Stimulated activated CD8-positive, alpha-beta memory T cell treated with anti-CD3 and anti-CD28 coated beads, Interleukin-2, amount 100 ng/mL, for 48 hours (primary cell): ENCODE results near the gene HMGN1.

Experiments used
- DNase-seq, 2 donors: peaks; one replicate each; pipeline ENCODE4 v3.0.0-alpha.2; 2020; ENCODE audit warnings: low read depth in 2 of 2

The HMGN1 gene

GRCh38 chr21:39334611-39335010 lies 14.3 kb downstream of the HMGN1 start:
- no peak for DNase-seq

- no peak for DNase-seq
These were observed 16.7 kb downstream of the HMGN1 start for GRCh38 chr21:39332175-39332574.

- DNase-seq, result no peak
These were observed 18.9 kb downstream of the HMGN1 start for GRCh38 chr21:39330001-39330400.

GRCh38 chr21:39327727-39328126 lies 21.2 kb downstream of the HMGN1 start:
- DNase-seq, result no peak

GRCh38 chr21:39326607-39327307 lies 22.1 kb downstream of the HMGN1 start:
- DNase-seq, result no peak

GRCh38 chr21:39325458-39325857 lies 23.4 kb downstream of the HMGN1 start:
- no peak for DNase-seq

- DNase-seq, result no peak
These were observed 27.5 kb downstream of the HMGN1 start for GRCh38 chr21:39321424-39321823.

- no peak for DNase-seq
These were observed 29.0 kb downstream of the HMGN1 start for GRCh38 chr21:39319814-39320332.

GRCh38 chr21:39319251-39319756 lies 29.6 kb downstream of the HMGN1 start:
- DNase-seq, result no peak

GRCh38 chr21:39318091-39318959 lies 30.6 kb downstream of the HMGN1 start:
- DNase-seq, result no peak

- no peak for DNase-seq
These were observed 31.5 kb downstream of the HMGN1 start for GRCh38 chr21:39317134-39318090.

GRCh38 chr21:39316729-39317128 lies 32.2 kb downstream of the HMGN1 start:
- no peak for DNase-seq

GRCh38 chr21:39315603-39316445 lies 33.1 kb downstream of the HMGN1 start:
- no peak for DNase-seq

- DNase-seq, result peak; percentile 16 to 37
These were observed 34.5 kb downstream of the HMGN1 start for GRCh38 chr21:39314143-39315027.

GRCh38 chr21:39313571-39314142 lies 35.2 kb downstream of the HMGN1 start, which contains the start of gene BRWD1:
TSS of gene BRWD1 (minus strand) at chr21:39313632. CDS start at chr21:39313491, 141 bp downstream.
- peak; percentile 65 for DNase-seq

GRCh38 chr21:39313042-39313570 lies 35.8 kb downstream of the HMGN1 start:
- DNase-seq, result peak in 1 of 2 donors; percentile 2

- DNase-seq, result peak; percentile 92 to 93
These were observed 36.5 kb downstream of the HMGN1 start for GRCh38 chr21:39312112-39313041.

GRCh38 chr21:39311164-39311563 lies 37.7 kb downstream of the HMGN1 start:
- no peak for DNase-seq
